Measurements from ENCODE around the gene RASIP1. TPM values are rescaled to one million over a fixed set of nuclear protein-coding genes. Genes with fewer than 3 reads are reported as not detected.
A peak's percentile ranks its signal among the peaks of the same experiment; 100 is the strongest.

Gene RASIP1
- total RNA-seq, 4 donors from 2014 or later: 5.9 to 105 (median 31.9) TPM

- H3K27me3 ChIP-seq: no peaks in the 10 kb centered on the region
- intact Hi-C loops (cut with DNase I; ENCODE audit: low total_unique reads): no loop called here
- no peak for DNase-seq
- TF ChIP-seq POLR2A (IDR thresholded peaks at IDR 0.05): no peak
- TF ChIP-seq, protein P1, sequence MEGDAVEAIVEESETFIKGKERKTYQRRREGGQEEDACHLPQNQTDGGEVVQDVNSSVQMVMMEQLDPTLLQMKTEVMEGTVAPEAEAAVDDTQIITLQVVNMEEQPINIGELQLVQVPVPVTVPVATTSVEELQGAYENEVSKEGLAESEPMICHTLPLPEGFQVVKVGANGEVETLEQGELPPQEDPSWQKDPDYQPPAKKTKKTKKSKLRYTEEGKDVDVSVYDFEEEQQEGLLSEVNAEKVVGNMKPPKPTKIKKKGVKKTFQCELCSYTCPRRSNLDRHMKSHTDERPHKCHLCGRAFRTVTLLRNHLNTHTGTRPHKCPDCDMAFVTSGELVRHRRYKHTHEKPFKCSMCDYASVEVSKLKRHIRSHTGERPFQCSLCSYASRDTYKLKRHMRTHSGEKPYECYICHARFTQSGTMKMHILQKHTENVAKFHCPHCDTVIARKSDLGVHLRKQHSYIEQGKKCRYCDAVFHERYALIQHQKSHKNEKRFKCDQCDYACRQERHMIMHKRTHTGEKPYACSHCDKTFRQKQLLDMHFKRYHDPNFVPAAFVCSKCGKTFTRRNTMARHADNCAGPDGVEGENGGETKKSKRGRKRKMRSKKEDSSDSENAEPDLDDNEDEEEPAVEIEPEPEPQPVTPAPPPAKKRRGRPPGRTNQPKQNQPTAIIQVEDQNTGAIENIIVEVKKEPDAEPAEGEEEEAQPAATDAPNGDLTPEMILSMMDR (IDR thresholded peaks at IDR 0.05): no peak
- no peaks in the 10 kb centered on the region for H3K4me1 ChIP-seq
- no peak overlapping the region for H3K4me3 ChIP-seq
- H3K36me3 ChIP-seq: no peaks in the 10 kb centered on the region
- H3K27ac ChIP-seq: no peak overlapping the region
- no peaks in the 10 kb centered on the region for H3K9me3 ChIP-seq
Observed at GRCh38 chr19:48749571-48750198, 9.3 kb upstream of the RASIP1 start.

DNA sequence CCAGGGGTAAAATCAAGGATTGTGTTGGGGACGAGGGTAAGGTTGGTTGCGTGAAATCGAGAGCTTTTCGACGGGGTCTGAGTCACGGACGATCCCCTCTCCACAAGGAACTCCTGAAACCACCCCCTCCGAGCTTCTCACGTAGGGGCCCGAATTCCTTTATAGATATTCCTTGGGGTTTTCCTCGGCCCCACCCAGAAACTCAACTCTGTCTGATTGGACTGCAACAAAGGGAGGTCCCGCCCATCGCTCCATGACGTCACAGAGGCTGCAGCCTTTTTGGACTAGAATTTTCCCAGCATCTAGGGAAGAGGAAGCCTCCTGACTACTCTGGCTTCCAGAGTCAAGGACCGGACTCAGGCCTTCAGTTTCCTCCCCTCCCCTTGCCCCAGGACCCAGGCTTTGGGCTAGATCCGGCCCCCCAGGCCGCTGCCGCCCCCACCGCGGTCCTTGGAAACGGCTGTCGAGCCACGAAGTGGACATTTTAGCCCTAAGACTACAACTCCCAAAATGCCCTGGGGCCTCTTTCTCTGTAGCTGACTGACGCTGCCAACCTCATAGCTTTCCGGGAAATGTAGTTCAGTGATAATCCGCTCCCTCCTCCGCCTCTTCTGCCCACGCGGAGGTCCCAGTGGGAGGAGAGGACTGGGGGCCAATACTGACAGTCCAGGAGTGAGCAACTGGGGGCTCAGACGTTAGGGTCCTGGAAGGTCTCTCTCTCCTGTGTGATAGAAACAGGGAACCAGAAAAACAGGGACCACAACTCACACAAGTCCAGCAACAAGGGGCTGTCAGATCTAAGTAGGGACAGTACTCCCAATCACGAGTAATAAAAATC lies 6.5 kb upstream of the RASIP1 start, which contains the start of gene IZUMO1:
Gene IZUMO1 (minus strand): TSS at position 172 of the 838 bp plus-strand sequence. CDS start 1,050 bp downstream, outside the sequence.
- H3K36me3 ChIP-seq: no peaks in the 10 kb centered on the region
- intact Hi-C loops (cut with DNase I; ENCODE audit: low total_unique reads): no loop called here
- no peaks in the 10 kb centered on the region for H3K4me1 ChIP-seq
- peak within 1 kb of the TSS; percentile 54 to 60 for H3K27ac ChIP-seq
- H3K27me3 ChIP-seq: no peaks in the 10 kb centered on the region
- peak; percentile 73 to 74 for DNase-seq
- H3K9me3 ChIP-seq: no peaks in the 10 kb centered on the region
- TF ChIP-seq POLR2A (IDR thresholded peaks at IDR 0.05): no peak
- TF ChIP-seq, protein P1 (IDR thresholded peaks at IDR 0.05): no peak
- H3K4me3 ChIP-seq: no peak within 1 kb of the TSS

GRCh38 chr19:48746110-48746509 lies 5.7 kb upstream of the RASIP1 start:
- H3K4me3 ChIP-seq: no peak overlapping the region
- no peaks in the 10 kb centered on the region for H3K4me1 ChIP-seq
- no peaks in the 10 kb centered on the region for H3K36me3 ChIP-seq
- TF ChIP-seq, protein P1 (IDR thresholded peaks at IDR 0.05): no peak
- TF ChIP-seq POLR2A (IDR thresholded peaks at IDR 0.05): no peak
- peak overlapping the region in 1 of 2 donors; percentile 60 for H3K27ac ChIP-seq
- H3K27me3 ChIP-seq: no peaks in the 10 kb centered on the region
- intact Hi-C loops (cut with DNase I; ENCODE audit: low total_unique reads): no loop called here
- no peaks in the 10 kb centered on the region for H3K9me3 ChIP-seq
- DNase-seq: no peak

DNA sequence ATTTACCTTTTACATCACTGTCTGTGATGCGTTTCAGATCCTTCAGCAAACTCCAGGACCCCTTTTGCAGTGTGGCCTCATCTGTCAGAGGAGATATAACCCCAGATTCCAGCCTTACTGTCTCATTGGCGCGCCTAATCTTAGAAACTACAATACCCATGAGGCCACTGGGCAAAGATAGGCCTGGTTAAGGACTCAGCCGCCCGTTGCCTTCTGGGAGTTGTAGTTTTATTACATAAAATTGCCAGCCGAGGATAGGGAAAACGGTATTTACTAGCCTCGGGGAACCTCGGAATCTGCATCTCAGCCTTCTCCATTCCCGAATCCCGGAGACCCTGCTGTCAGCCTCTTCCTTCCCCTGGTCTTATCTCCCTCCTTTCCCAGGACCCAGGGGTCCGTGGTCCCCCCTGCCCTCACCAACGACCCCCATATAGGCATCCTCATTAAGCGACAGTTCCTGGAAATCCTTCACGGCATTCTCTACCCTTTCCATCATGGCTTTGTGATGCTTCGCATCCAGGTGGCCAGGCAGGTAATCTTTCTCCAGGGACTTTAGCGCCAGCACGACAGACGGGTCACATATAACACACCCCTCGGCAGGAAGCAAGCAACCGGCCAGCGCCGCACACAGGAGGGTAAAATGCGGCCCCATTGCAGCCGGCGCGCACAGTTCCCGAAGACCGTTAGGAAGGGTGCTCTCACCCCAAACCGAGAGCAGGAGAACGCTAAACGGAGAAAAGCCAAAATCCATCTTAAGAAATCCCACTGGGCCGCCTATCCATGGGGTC lies 5.0 kb upstream of the RASIP1 start:
- DNase-seq: peak in 1 of 2 donors; percentile 65
- no peaks in the 10 kb centered on the region for H3K9me3 ChIP-seq
- TF ChIP-seq, protein P1 (IDR thresholded peaks at IDR 0.05): no peak
- intact Hi-C loops (cut with DNase I; ENCODE audit: low total_unique reads): no loop called here
- H3K4me3 ChIP-seq: no peak overlapping the region
- no peak overlapping the region for H3K27ac ChIP-seq
- no peaks in the 10 kb centered on the region for H3K27me3 ChIP-seq
- no peaks in the 10 kb centered on the region for H3K36me3 ChIP-seq
- no peaks in the 10 kb centered on the region for H3K4me1 ChIP-seq

All from uterus (tissue), 4 donors.